GM12878 (cell line): Measurements from ENCODE around the gene MAP4K1.

ENCODE experiments used
- ATF3 ChIP-seq: IDR thresholded peaks from 2 replicates; pipeline ENCODE4 v1.6.1; 2011; ENCODE audit warnings: low read depth, mild to moderate bottlenecking, low read length, moderate library complexity, borderline replicate concordance; ENCODE audit errors: extremely low read depth
- CHD2 ChIP-seq: IDR thresholded peaks from 2 replicates; pipeline ENCODE4 v1.6.1; 2011; ENCODE audit warnings: low read depth, low read length, improper control_type of control experiment, borderline replicate concordance

- TF ChIP-seq CHD2, result no peak
- no peak for TF ChIP-seq ATF3
Observed at GRCh38 chr19:38562096-38562495, 55.7 kb downstream of the MAP4K1 start.
